Pons (tissue), 1 donor: ENCODE data around the gene CDH13.
A peak's percentile ranks its signal among the peaks of the same experiment; 100 is the strongest.

Experiments used
- DNase-seq: peaks from one replicate; pipeline ENCODE4 v3.0.0-alpha.2; 2016; ENCODE audit warnings: low spot score

CDH13 gene

DNA sequence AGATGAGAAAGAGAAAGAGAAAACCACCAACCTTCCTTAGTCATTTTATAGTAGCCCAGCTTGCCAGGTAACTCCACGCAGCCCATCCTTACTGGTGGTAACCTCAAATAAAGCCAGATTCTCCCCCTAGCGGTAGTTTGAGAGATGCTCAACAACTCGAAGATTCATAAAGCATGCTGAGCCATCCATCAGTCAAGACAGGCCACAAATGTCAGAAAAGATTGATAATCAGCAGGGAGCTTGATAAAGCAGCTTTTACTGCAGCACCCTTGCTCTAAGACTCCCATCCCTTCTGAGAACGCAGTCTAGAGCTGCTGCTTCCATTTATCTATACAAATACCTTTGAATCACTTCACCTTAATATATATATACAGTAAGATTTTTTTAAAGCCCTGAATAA is 729.5 kb downstream of the CDH13 start:
- DNase-seq, result peak; percentile 71

DNA sequence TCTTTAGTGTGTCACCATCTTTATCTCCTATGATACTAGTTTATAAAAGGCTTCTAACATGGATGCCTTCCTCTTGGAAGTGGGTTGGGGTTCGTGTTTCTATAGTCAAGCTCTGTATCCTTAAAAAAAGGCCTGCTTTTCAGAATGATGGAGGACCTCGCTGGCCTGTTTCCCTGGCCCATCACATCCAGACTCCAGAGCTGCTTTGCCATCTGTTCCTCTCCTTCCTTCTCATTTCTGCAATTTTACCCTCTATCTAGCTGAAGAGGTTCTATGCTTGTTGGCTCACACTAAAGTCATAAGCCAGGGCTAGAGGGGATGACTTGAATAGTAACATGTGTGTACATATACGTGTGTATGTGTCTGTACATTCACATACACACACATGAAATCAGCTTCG is 730.2 kb downstream of the CDH13 start:
- DNase-seq, result no peak

DNA sequence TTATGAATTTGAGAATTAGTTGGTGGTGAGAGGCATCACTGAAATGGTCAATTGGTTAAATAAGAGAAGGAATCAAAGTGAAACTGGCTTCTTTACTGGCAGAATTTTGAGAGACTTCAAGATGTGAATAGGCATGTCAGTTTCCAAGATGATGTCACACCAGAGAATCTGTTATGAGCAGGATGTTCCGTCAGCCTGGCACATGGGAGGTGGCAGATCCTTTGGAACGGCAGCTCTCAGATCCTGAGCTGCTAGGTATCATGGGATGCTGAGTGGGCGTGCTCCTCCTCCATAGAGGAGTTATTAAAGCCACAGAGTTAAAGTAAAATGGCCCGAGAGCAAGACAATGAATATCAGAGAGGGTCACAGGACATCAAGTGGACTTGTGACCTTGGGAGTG is 736.8 kb downstream of the CDH13 start:
- no peak for DNase-seq

DNA sequence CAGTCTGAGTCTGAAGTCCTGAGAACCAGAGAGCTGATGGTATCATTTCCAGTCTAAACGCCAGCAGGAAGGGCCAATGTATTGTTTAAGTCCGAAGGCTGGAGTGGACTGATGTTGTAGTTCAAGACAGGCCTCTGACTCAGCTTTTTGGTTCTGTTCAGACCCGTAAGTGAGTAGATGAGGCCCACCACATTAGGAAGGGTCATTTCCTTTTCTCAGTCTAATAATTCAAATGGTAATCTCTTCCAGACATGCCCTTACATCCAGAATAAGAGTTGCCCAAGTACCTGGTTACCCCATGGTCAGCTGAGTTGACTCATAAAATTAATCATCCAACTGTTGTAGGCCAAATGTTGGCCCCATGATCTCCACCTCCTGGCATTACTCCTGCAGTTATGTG is 738.4 kb downstream of the CDH13 start:
- no peak for DNase-seq

DNA sequence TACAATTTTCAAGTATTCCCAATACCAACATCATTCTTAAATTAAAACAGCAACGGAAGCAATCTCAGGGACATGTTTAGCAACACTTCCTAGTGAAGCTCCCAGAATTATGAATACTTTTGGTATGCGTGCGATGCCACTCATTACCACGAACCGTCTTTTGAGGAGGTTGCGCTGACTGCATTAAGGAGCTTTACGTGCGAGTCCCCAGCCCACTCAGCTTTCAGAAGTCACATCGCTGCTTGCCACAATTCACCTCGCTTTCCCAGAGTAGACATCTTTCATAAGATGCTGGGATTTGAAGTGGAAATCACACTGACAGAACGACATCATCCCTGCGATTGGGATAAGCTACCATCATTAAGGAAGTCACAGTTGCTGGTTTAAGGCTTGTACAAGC is 739.5 kb downstream of the CDH13 start:
- DNase-seq, result no peak

DNA sequence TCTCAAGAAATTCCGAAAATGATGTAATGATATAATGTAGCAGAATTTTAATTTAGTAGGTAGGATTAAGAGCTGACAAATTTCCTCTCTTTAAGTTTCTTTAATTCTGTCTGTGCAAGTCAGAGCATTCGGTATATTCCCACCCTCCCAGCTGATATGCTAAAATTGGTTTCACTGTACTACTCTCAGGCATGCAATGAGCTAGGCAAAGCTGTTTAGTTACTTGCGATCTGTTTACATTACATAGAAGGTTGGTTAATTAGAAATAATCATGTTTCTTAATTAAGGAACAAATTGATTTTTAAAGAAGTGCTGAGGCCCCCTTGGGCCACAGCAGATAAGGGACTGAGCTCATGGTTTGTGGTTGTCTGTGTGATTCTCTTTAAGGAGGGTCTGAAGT is 748.2 kb downstream of the CDH13 start:
- DNase-seq, result no peak

DNA sequence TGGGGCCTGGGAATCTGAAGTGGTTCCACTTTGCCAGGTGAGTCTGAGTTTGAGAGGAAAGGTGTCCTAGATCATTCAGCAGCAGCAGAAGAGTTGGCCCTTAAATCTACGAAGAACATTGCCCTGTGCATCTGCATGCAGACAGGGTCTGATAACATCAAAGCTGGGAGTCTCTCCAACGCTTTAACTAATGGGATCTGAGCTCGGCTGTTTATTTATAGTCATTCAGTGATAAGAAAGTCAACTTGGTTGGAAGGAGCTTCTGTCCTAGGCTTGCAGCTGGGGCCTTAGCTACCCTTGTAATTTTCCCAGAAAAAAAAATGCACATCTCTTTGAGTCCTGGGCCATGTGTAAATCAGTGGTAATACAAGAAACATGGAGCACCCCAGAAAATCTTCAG is 763.0 kb downstream of the CDH13 start:
- DNase-seq, result no peak

DNA sequence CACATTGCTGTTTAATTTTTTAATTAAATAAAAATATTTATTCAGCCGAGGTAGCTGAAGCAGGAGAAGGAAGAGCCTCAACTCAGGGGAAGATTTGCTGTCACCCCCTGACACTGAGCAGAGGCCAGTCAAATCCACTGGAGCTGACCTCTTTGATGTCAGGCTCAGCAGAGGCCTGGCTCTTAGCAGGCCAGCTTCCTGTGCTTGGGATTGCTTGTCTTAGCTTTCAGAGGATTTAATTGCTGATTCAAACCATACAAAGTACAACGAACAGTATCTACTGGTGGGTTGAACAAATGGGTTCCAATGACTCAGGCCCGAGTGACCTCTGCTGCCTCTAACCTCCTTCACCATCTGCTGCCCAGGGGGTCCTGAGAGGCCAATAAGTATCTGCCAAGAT is 764.0 kb downstream of the CDH13 start:
- no peak for DNase-seq

DNA sequence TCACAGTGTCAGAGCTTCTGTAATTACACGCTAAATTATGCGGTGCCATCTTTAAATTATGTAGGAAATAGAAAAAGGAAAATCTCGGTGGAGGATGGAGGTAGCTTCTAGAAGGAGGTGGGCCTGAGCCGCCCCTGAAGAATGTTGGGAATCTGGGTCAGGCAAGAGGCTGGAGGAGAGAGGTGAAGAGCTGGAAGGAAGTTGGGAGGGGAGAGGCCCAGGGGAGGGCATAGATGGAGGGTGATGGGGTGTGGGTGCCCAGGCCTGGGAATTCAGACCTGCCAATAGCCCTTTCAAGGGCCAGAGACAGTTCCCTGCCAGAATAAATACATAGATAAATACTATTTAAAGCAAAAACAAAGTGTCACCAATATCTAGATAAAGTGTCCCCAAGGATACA is 766.0 kb downstream of the CDH13 start:
- no peak for DNase-seq

DNA sequence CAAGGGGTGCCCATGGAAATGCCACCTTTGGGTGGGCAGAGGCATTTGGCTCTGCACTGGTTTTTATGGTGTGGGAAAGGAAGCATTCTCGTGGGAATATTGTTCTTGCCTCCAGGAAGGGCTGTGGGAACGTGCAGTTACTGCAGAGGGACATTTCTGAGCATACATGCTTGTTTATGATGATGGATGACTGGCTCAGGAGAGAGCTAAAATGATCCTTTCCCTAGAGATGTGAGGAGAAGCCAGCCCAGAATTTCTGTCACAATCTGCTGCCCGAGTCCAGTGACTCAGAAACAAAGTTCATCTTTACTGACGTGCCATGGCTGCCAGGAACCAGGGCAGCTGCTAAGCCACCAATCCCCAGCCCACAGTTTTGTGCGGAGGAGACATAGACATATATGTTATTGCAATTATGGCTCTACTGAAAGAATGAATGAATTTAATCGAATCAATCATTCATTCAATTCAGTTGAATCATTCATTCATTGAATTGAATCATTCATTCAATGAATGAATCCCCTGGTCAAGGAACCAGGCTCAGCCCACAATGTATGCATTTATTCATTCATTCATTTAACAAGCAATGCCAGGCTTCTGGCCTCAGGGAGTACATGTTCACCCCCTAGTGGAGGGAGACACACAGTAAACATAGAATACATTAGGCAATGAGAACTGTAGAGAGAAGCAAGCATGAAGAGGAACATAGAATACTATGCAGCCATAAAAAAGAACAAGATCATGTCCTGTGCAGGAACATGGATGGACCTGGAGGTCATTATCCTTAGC is 766.6 kb downstream of the CDH13 start:
- DNase-seq, result no peak

DNA sequence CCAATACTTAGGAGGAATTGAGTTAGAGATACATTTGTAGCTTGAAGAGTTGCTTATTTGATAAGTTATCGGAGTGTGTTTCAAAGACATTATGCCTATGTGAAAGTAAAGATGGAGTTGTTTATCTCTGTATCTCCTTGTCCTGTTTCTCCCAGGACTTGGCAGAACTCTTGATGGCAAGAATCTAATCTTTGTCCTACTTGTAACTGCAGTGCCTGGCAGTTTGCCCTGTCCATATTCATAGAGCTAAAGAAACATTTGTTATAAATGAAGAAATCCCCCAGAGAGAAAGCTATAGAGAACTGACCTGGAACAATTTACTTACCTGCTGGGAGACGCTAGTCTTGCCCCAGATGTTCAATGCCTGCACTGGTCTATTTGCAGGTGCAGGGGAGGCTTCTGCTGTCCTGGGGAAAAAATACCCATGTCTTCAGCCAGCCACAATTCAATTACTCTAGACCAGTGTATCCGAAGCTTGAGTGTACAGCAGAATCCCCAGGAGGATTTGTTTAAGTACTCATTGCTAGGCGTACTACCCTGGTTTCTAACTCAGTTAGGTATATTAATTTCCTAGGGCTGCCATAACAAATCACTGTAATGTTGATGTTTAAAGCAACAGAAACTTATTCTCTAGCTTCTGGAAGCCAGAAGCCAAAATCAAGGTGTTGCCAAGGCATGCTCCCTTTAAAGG is 771.0 kb downstream of the CDH13 start:
- DNase-seq, result peak; percentile 9

DNA sequence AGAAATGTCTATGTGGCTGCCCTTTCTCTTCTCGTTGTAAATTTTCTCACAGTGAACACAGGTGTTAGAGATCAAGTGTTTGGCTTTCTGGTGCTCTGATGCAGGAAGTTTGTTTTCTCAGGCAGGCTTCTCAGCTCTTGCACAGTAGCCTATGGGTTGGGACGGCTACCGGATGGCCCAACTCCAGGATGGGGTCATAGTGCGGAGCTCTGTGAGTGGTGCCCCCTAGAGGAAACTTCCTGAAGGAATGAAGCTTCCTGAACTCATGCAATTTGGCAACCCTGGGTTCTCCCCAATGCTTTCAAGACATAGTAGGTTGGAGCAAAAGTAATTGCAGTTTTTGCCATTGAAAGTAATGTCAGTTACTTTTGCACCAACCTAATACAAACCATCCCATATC is 773.5 kb downstream of the CDH13 start:
- DNase-seq, result no peak

DNA sequence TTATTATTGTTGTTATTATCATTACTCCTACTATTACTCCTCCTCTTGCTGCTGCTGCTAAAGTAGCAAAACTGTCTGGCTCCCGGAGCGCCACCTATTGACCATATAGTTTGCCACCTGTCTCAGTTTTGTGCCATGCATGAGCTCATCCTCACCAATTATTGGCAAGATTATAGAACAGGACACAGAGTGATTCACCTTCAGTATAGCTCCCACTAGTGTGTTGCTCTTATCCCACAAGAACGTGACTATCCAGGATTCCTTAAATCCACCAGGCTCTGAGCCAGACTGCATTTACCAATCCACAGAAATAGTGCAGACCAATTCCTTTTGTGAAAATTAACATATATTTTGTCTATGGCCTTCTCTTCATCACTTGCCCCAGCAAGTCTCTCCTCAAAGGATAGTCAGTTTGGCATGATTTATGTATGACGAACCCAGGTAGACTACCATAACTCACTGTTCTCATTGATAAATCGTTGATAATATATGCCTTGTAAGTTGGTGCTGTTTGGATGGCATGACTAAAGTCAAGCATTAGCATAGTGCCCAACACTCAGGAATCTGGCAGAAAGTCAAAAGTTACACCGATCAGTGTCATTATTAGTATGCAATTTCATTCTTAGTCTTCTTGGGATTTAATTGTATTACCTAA is 775.5 kb downstream of the CDH13 start:
- no peak for DNase-seq

DNA sequence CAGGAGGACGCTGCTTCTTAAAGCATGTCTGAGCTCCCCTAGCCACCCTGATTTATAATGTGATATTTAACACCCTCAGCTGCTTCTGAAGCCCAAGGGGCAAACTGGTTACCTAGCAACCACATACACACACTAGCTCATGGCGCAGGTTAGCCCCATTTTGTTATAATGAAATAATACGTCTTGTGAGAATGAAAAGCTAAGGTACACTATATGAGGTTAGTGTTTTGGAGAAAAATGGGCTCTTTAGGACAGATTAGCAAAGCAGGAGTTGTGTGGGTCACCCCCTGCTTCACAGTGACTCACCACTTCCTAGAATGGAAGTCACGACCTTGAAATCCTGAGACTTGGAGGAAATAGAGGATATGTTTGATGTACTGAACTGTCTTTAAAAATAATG is 776.2 kb downstream of the CDH13 start:
- no peak for DNase-seq

DNA sequence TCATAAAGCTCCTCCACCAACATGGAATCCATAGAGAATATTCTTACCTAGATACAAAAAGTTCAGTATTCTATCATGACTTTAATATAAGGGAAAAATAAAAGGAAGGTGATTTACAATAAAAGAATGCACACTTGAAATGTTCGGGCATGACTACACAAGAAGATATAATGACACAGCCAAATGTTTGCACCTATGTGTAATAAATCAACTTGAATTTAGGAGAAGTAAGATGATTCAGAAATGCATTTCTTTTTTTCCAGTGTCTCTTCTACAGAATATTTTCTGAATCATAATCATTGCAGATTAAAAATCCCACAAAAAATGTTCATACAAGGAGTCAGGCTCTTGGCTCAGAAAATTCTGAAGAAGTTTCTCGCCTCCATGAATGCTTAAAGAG is 777.0 kb downstream of the CDH13 start:
- DNase-seq, result no peak

DNA sequence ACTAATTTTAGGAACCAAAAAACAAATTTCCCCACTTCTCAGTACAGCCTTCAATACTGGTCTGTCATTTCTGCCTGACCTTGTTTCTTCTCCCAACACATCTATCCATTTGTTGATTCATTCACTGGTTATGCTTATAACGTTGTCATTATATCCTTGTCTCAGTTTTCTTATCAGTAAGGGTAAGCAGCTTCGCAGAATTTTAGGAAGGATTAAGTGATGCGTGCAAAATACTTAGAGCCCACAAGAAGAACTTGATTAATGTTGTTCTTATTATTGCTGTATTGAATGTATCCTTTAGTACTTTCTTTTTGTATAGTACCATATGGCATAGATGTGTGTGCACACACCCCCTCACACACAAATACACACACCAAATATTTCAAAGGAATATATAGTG is 777.5 kb downstream of the CDH13 start:
- DNase-seq, result no peak

DNA sequence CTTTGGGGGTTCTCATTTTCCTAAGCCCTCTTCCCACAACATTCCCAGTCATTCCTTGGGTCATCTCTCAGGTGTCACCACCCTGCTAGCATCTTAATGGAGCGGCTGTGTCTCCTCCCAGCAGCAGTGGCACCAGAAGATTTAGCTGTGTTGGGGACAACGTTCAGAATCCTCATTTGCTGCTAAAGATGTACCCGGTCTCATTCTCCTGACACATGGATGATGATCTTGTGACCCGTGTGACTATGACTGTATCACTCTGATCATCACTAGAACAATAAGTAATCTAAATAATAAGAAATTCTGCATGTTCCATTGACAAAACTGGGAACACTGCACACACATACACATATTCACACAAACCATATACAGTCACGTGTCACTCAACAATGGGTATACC is 781.2 kb downstream of the CDH13 start:
- no peak for DNase-seq

DNA sequence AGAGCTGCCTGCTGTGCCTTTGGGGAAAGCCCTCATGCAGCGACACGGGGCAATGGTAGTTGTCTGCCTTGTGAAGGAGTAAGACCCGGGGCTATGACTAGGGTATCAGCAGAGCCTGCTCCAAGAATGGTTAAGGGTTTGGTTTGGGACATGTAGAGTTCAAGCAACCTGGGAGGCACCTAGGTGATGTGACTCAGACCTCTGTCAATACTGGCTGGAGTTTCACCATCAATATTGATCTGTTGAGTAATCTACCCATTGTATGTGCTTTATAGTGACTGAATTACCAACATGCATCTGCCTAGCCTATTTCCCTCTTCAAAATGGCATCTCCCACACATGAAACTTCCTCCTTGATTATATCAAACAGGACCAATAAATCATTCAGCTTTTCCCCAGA is 782.6 kb downstream of the CDH13 start:
- DNase-seq, result no peak

DNA sequence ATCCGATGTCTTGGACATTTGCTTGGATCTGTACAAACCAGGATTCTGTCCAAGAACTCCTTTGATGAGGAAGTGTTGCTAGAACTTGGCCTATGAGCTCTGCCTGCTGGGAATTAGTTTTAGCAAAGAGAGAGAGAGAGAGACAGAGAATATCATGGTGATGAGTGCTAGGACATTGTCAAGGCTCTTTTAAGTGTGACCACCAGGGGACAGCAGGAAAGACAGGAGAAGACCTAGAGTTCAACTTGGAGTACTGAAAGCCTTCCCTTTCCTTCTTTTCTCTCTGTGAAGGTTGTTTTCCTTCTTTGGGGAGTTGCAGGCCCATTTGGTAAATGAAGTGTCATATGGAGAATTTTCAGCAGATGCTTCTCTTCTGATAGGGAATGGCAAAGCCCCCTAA is 791.8 kb downstream of the CDH13 start:
- DNase-seq, result no peak

DNA sequence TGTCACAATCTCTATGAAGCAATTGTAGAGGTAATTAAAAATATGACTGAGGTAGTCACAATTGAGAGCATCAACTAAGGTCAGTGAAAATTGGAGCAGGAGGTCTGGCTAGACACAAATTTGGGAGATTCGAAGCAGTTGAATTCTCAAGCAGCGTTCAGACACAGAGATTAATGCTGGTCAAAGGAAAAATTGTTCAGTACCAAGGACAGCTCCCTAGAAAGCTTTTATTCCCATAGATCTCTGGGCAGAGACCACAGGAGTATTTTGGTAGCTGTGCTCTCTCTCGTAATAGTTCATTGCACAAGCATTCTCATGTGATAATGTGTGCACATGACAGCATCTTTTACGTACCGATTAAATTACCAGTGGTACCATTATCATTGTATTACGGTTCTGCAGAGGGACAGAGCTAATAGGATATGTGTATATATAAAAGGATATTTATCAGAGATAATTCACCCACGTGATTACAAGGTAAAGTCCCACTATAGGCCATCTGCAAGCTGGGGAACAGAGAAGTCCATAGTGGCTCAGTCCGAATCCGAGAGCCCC is 793.5 kb downstream of the CDH13 start:
- DNase-seq, result no peak

DNA sequence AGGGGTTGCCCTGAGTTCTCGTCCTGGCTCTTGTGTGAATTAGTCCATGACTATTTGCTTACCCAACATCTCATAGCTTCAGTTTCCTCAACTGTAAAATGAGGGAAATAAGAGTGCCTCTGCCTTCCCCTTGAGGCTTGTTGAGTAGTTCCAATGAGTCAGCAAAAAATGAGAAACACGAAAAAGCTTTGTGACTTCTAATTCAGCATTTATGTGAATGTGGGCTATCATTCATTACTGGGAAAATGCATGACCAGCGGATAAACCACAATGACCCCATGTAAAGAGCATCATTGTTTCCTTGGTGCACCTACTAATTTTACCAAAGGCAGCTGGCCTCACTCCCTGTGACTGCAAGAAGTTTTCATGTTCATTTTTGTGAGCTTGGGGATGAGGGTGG is 806.4 kb downstream of the CDH13 start:
- DNase-seq, result no peak

DNA sequence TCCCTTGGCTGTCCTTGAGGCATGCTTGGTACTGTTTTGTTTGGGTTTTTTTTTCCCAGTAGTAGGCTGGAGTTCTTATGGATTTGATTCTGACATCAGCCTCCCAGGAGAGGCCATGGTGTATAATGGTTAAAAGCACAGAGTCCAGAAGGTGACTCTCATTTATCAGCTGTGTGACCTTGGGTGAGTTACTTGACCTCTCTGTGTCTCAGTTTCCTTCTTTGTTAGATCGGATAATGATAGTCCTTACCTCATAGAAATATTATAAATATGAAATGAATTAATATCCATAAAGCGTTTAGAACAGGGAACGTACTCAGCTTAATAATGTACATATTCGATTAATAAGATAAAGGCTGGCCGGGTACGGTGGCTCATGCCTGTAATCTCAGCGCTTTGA is 810.3 kb downstream of the CDH13 start:
- no peak for DNase-seq

DNA sequence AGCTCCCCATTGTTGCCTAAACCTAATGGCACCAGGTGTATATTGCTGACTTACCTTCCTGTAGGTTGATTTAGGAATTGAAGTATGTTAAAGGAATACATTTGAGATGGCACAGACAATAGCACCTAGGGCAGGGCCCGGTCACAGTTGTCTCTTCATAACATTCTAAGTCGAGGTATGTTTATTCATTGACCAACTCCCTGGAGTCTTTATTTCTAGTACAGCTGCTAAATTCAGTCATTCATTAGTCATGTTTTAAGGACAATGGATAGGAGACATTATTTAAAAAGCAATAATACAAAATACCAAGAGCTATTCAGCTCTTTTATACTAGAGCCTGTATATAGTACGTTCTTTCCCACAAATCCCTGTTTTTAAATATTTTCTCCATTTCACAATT is 811.6 kb downstream of the CDH13 start:
- no peak for DNase-seq
